Activated CD8-positive, alpha-beta memory T cell treated with anti-CD3 and anti-CD28 coated beads, Interleukin-2, amount 50 U/mL, for 1 hour (primary cell): ENCODE data around the gene MTMR12.

ENCODE experiments used
- DNase-seq: peaks from one replicate; pipeline ENCODE4 v3.0.0-alpha.2; 2020; ENCODE audit errors: extremely low read depth

The MTMR12 gene

GRCh38 chr5:32274548-32275395, 38.0 kb downstream of the MTMR12 start:
- no peak for DNase-seq

GRCh38 chr5:32273821-32274220, 38.9 kb downstream of the MTMR12 start:
- no peak for DNase-seq

- DNase-seq: no peak
Observed at GRCh38 chr5:32272746-32273145, 40.0 kb downstream of the MTMR12 start.

- DNase-seq: no peak
Observed at GRCh38 chr5:32270946-32271345, 41.8 kb downstream of the MTMR12 start.

GRCh38 chr5:32270178-32270577, 42.6 kb downstream of the MTMR12 start:
- DNase-seq: no peak

- DNase-seq: no peak
Observed at GRCh38 chr5:32265902-32266301, 46.8 kb downstream of the MTMR12 start.

GRCh38 chr5:32264957-32265572, 47.7 kb downstream of the MTMR12 start:
- DNase-seq: no peak

GRCh38 chr5:32263684-32264083, 49.1 kb downstream of the MTMR12 start:
- no peak for DNase-seq

GRCh38 chr5:32261198-32261597, 51.5 kb downstream of the MTMR12 start:
- no peak for DNase-seq

GRCh38 chr5:32259033-32259432, 53.7 kb downstream of the MTMR12 start:
- no peak for DNase-seq

GRCh38 chr5:32258424-32258823, 54.3 kb downstream of the MTMR12 start:
- DNase-seq: no peak

GRCh38 chr5:32255540-32255900, 57.2 kb downstream of the MTMR12 start:
- no peak for DNase-seq

GRCh38 chr5:32254881-32255539, 57.7 kb downstream of the MTMR12 start:
- no peak for DNase-seq

GRCh38 chr5:32251871-32252458, 60.8 kb downstream of the MTMR12 start:
- no peak for DNase-seq

GRCh38 chr5:32249668-32250067, 63.1 kb downstream of the MTMR12 start:
- DNase-seq: no peak

- DNase-seq: no peak
Observed at GRCh38 chr5:32245742-32246141, 67.0 kb downstream of the MTMR12 start.

- no peak for DNase-seq
Observed at GRCh38 chr5:32244017-32244416, 68.7 kb downstream of the MTMR12 start.

- DNase-seq: no peak
Observed at GRCh38 chr5:32241034-32241783, 71.5 kb downstream of the MTMR12 start.

GRCh38 chr5:32239385-32239784, 73.4 kb downstream of the MTMR12 start:
- no peak for DNase-seq

GRCh38 chr5:32233696-32234447, 78.9 kb downstream of the MTMR12 start:
- DNase-seq: no peak

- no peak for DNase-seq
Observed at GRCh38 chr5:32233220-32233695, 79.5 kb downstream of the MTMR12 start.
